ENCODE measurements around the gene TMEM163.

The TMEM163 gene

GRCh38 chr2:134502104-134502503, 216.7 kb downstream of the TMEM163 start:
- H3K4me3 ChIP-seq (ENCODE audit: low read length) = no peak overlapping the region
- no peak for TF ChIP-seq CTCF (IDR thresholded peaks at IDR 0.05; ENCODE audit: low read depth, low read length, poor library complexity, severe bottlenecking)
- no peak for TF ChIP-seq EZH2phosphoT487 (IDR thresholded peaks at IDR 0.05; ENCODE audit: borderline replicate concordance, low read length)
- no peaks in the 10 kb centered on the region for H3F3A ChIP-seq (ENCODE audit: control insufficient read depth, insufficient read depth)
- no peaks in the 10 kb centered on the region for H3K79me2 ChIP-seq (ENCODE audit: control insufficient read depth, low read length)
- no peaks in the 10 kb centered on the region for H3K36me3 ChIP-seq (ENCODE audit: control insufficient read depth, low read length)
- no peaks in the 10 kb centered on the region for H3K27me3 ChIP-seq (ENCODE audit: control insufficient read depth, low read length)
- no peaks in the 10 kb centered on the region for H4K20me1 ChIP-seq (ENCODE audit: control insufficient read depth, insufficient read depth, low read depth, low read length)
- H3K9me2 ChIP-seq (replicated peaks; ENCODE audit: control insufficient read depth, low read length) = no peaks in the 10 kb centered on the region
- H3K4me1 ChIP-seq (ENCODE audit: control insufficient read depth, low read length) = no peaks in the 10 kb centered on the region
- H3K4me2 ChIP-seq (ENCODE audit: low read length) = no peak overlapping the region
- no peak overlapping the region for H3K27ac ChIP-seq (ENCODE audit: low read depth, low read length)
- no peaks in the 10 kb centered on the region for H3K9me3 ChIP-seq (ENCODE audit: control insufficient read depth, insufficient read depth, low read length)

DNA sequence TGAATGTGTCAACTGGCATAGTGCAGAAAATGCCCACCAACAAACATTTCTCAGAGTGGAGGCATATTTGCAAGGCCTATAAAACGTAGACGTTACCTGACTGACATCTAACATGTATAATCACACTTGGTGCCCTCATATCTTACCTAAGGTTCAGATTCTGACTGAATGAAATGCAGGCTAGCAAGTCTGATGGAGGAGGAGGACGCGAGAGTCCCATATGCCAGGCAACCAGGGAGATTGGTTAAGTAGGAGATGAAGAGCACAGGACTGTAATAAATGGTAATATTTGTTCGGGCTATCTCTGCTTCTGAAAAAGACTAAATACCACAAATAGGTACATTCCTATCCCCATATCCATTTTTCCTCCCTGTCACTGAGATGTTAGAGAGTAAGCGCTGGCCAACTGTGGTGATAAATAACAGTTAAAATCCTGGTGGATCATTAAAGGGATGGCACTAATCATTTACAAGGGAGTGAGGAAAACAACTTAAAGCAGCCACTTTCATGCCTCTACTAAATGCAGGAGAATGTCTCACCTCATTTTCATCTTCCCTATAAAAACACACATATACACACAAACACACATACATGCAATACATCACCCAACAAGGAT, 217.2 kb downstream of the TMEM163 start:
- Histone ChIP-seq H3K36me3 (ENCODE audit: control insufficient read depth, low read length) (no peaks in the 10 kb centered on the region), H3K79me2 (ENCODE audit: control insufficient read depth, low read length) (no peaks in the 10 kb centered on the region), H3K9me2 (replicated peaks; ENCODE audit: control insufficient read depth, low read length) (no peaks in the 10 kb centered on the region), H3K9me3 (ENCODE audit: control insufficient read depth, insufficient read depth, low read length) (no peaks in the 10 kb centered on the region), H3K27me3 (ENCODE audit: control insufficient read depth, low read length) (no peaks in the 10 kb centered on the region), H3K4me3 (ENCODE audit: low read length) (no peak overlapping the region), H3F3A (ENCODE audit: control insufficient read depth, insufficient read depth) (no peaks in the 10 kb centered on the region), H3K4me2 (ENCODE audit: low read length) (no peak overlapping the region), H4K20me1 (ENCODE audit: control insufficient read depth, insufficient read depth, low read depth, low read length) (no peaks in the 10 kb centered on the region), H3K4me1 (ENCODE audit: control insufficient read depth, low read length) (no peaks in the 10 kb centered on the region), H3K27ac (ENCODE audit: low read depth, low read length) (no peak overlapping the region)
- TF ChIP-seq EZH2phosphoT487 (IDR thresholded peaks at IDR 0.05; ENCODE audit: borderline replicate concordance, low read length) (no peak), CTCF (IDR thresholded peaks at IDR 0.05; ENCODE audit: low read depth, low read length, poor library complexity, severe bottlenecking) (no peak)

DNA sequence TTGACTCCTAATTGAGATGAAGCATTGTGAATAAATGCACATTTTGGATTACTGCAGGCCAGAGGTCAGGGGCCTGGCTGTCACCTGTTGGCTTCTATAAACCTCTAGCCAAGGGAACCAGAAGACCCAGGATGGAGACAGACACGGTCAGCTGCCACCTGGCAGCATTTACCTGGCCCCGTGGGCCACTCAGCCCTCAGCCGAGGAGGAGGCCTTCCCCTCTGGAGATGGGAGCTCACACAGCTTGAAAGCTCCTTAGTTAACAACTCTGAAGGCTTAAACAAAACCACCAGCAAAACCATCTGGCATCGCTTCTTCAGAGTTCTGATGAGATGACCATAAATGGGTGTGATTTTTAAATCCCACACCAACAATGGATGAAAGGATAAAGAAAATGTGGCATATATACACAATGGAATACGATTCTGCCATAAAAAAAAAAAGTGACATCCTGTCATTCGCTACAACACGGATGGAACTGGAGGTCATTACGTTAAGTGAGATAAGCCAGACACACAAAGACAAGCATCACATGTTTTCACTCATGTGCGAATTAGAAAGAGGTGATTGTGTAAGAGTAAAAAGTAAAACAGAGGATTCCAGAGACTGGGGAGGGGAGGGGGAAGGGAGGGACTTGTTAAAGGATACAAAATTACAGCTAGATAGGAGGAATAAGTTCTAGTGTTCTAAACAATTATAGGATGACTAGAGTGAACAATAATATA, 218.4 kb downstream of the TMEM163 start:
- H3K9me2 ChIP-seq (replicated peaks; ENCODE audit: control insufficient read depth, low read length) = no peaks in the 10 kb centered on the region
- no peaks in the 10 kb centered on the region for H3F3A ChIP-seq (ENCODE audit: control insufficient read depth, insufficient read depth)
- no peaks in the 10 kb centered on the region for H3K9me3 ChIP-seq (ENCODE audit: control insufficient read depth, insufficient read depth, low read length)
- H3K79me2 ChIP-seq (ENCODE audit: control insufficient read depth, low read length) = no peaks in the 10 kb centered on the region
- no peaks in the 10 kb centered on the region for H3K4me1 ChIP-seq (ENCODE audit: control insufficient read depth, low read length)
- no peak overlapping the region for H3K4me2 ChIP-seq (ENCODE audit: low read length)
- H4K20me1 ChIP-seq (ENCODE audit: control insufficient read depth, insufficient read depth, low read depth, low read length) = no peaks in the 10 kb centered on the region
- no peaks in the 10 kb centered on the region for H3K36me3 ChIP-seq (ENCODE audit: control insufficient read depth, low read length)
- H3K27me3 ChIP-seq (ENCODE audit: control insufficient read depth, low read length) = no peaks in the 10 kb centered on the region
- no peak overlapping the region for H3K4me3 ChIP-seq (ENCODE audit: low read length)
- TF ChIP-seq CTCF (IDR thresholded peaks at IDR 0.05; ENCODE audit: low read depth, low read length, poor library complexity, severe bottlenecking) (no peak), EZH2phosphoT487 (IDR thresholded peaks at IDR 0.05; ENCODE audit: borderline replicate concordance, low read length) (no peak)
- H3K27ac ChIP-seq (ENCODE audit: low read depth, low read length) = no peak overlapping the region

Measured in DOHH2 (cell line).